Panc1 (cell line): ENCODE measurements around the gene PRRX2. TPM values are rescaled to one million over a fixed set of nuclear protein-coding genes. Genes with fewer than 3 reads are reported as not detected.

ENCODE experiments used
- ATAC-seq: fragments of 200-7000 bp; cut with Tn5 transposase; 2 replicates; pipeline ENCODE4 v1.9.1; 2020; ENCODE audit warnings: mild to moderate bottlenecking, moderate library complexity
- BruUV-seq: library from RNA; stranded (reverse); fragments of 400-500 nt; replicated peaks from 2 replicates; lab custom pipeline; 2021; lab: Mats Ljungman, UMichigan
- CTCF ChIA-PET: fragments of 300-600 bp; sonication (Branson Sonifier 250); formaldehyde crosslinking; loops from one replicate; lab custom pipeline; 2022; ENCODE audit warnings: antibody characterized with exemption; lab: Charles Lee
- POLR2A ChIA-PET: fragments of 300-600 bp; sonication (Branson Sonifier 250); formaldehyde crosslinking; loops from one replicate; lab custom pipeline; 2022; ENCODE audit warnings: antibody characterized with exemption; lab: Charles Lee
- DNase-seq: peaks from one replicate; pipeline ENCODE4 v3.0.0-alpha.2; 2010; ENCODE audit warnings: low read depth, low spot score
- H3K27ac ChIP-seq: 2 replicates; pipeline ENCODE4 v1.5.1; 2011; ENCODE audit warnings: mild to moderate bottlenecking, low read length, inconsistent platforms
- H3K27me3 ChIP-seq: fragments of 200-500 bp; sonication (Bioruptor generic); 2 replicates; pipeline ENCODE4 v1.6.0; 2014; ENCODE audit warnings: low read length, inconsistent platforms; ENCODE audit not compliant: control insufficient read depth, insufficient read depth
- H3K36me3 ChIP-seq: fragments of 200-500 bp; sonication (Bioruptor generic); 2 replicates; pipeline ENCODE4 v1.5.1; 2014; ENCODE audit warnings: inconsistent platforms, mild to moderate bottlenecking, low read length, moderate library complexity; ENCODE audit not compliant: control insufficient read depth, insufficient read depth
- H3K4me1 ChIP-seq: 2 replicates; pipeline ENCODE4 v1.5.1; 2011; ENCODE audit warnings: inconsistent platforms, mild to moderate bottlenecking, low read length, moderate library complexity; ENCODE audit not compliant: control insufficient read depth, insufficient read depth
- H3K4me3 ChIP-seq, 2 experiments: 2 replicates each; pipeline ENCODE4 v1.5.1; 2011 to 2012; ENCODE audit warnings: low read depth in 2 of 2, low read length in 2 of 2, mild to moderate bottlenecking in 2 of 2, inconsistent platforms in 1 of 2, moderate library complexity in 1 of 2
- H3K9me3 ChIP-seq: fragments of 200-500 bp; sonication (Bioruptor generic); 2 replicates; pipeline ENCODE4 v1.5.1; 2014; ENCODE audit warnings: low read depth, mild to moderate bottlenecking, inconsistent platforms, low read length, moderate library complexity; ENCODE audit not compliant: control insufficient read depth, insufficient read depth
- POLR2AphosphoS5 ChIP-seq: IDR thresholded peaks from 2 replicates; pipeline ENCODE4 v1.6.1; 2012; ENCODE audit warnings: mild to moderate bottlenecking, low read depth, low read length, moderate library complexity
- SIN3A ChIP-seq: IDR thresholded peaks from 2 replicates; pipeline ENCODE4 v1.6.1; 2012; ENCODE audit warnings: low read depth, mild to moderate bottlenecking, low read length, moderate library complexity, borderline replicate concordance; ENCODE audit not compliant: insufficient read depth
- TCF7L2 ChIP-seq: IDR thresholded peaks from 2 replicates; pipeline ENCODE4 v1.6.1; 2011; ENCODE audit warnings: mild to moderate bottlenecking, low read depth, low read length, inconsistent platforms
- in situ Hi-C: cut with HindIII; loops from 2 replicates; pipeline ENCODE4 v1.10.0; 2016; ENCODE audit warnings: low sequenced_read_pairs, low pct_unique_long_range_greater_than_20kb
- intact Hi-C: fragments of 100-400 bp; cut with micrococcal nuclease; formaldehyde crosslinking; loops from one replicate; pipeline ENCODE4 v1.10.0; 2022; ENCODE audit not compliant: unreplicated experiment
- total RNA-seq: library from RNA; stranded (reverse); gene quantifications from one replicate; pipeline ENCODE4 v1.2.1, GENCODE V29; 2021; ENCODE audit not compliant: unreplicated experiment
- TF ChIP-seq, protein P1 (sequence below), 2 experiments: IDR thresholded peaks; 2 replicates each; pipeline ENCODE4 v1.6.1; 2011 to 2012; ENCODE audit warnings: low read depth in 2 of 2, control low read depth in 1 of 2, low read length in 1 of 2, mild to moderate bottlenecking in 1 of 2, moderate library complexity in 1 of 2; ENCODE audit not compliant: insufficient read depth in 1 of 2
- TF ChIP-seq, protein P2 (sequence below): fragments of 450-650 bp; IDR thresholded peaks from 2 replicates; pipeline ENCODE4 v1.5.1; 2017; ENCODE audit warnings: mild to moderate bottlenecking

Gene PRRX2
- total RNA-seq, 1 experiment from 2014 or later, result 6.3 TPM

DNA sequence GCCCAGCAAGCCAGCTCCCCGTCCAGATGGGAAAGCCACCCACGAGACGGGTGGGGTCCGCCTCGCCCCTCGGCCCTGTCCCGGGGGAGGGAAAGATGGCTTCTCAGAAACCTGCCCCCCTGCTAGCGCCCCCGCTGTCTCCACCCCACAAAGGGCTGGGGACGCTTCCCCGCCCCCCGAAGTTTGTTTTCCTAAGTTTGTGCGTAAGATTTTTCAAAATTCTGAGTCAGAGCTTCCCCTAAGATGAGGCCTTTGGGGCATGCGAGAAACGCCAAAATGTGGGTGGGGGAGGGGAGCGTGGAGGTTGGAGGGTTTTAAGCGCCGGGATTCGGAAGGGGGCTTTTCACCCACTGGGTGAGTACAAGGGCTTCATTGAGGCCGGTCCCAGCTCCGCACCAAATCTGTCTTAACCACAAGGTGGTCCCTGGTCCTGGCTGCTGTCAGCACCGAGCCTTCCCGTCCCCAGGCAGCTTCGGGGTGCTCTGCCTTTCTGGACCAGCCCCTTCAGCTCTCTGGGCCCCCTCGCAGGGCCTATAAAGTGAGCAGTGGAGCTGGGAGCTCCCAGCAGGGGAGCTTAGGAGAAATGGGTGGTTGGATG lies 32.3 kb downstream of the PRRX2 start:
- intact Hi-C loops, result no loop called here
- in situ Hi-C loops, result no loop called here
- BruUV-seq, result no TSS peak
- no peaks in the 10 kb centered on the region for H3K36me3 ChIP-seq
- DNase-seq (no peak), ATAC-seq (peak; percentile 22; the same call in 1 of the 2 replicates)
- POLR2A ChIA-PET, result no interaction called here
- H3K27ac ChIP-seq, result peak overlapping the region; percentile 23; the same call in 1 of the 2 replicates
- H3K4me1 ChIP-seq, result no peaks in the 10 kb centered on the region
- H3K9me3 ChIP-seq, result no peaks in the 10 kb centered on the region
- CTCF ChIA-PET, result no interaction called here
- TF ChIP-seq, protein P1, sequence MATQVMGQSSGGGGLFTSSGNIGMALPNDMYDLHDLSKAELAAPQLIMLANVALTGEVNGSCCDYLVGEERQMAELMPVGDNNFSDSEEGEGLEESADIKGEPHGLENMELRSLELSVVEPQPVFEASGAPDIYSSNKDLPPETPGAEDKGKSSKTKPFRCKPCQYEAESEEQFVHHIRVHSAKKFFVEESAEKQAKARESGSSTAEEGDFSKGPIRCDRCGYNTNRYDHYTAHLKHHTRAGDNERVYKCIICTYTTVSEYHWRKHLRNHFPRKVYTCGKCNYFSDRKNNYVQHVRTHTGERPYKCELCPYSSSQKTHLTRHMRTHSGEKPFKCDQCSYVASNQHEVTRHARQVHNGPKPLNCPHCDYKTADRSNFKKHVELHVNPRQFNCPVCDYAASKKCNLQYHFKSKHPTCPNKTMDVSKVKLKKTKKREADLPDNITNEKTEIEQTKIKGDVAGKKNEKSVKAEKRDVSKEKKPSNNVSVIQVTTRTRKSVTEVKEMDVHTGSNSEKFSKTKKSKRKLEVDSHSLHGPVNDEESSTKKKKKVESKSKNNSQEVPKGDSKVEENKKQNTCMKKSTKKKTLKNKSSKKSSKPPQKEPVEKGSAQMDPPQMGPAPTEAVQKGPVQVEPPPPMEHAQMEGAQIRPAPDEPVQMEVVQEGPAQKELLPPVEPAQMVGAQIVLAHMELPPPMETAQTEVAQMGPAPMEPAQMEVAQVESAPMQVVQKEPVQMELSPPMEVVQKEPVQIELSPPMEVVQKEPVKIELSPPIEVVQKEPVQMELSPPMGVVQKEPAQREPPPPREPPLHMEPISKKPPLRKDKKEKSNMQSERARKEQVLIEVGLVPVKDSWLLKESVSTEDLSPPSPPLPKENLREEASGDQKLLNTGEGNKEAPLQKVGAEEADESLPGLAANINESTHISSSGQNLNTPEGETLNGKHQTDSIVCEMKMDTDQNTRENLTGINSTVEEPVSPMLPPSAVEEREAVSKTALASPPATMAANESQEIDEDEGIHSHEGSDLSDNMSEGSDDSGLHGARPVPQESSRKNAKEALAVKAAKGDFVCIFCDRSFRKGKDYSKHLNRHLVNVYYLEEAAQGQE (IDR thresholded peaks at IDR 0.05; ENCODE audit: insufficient read depth in 1 of 2, low read depth in 2 of 2, low read length in 1 of 2), result no peak
- TF ChIP-seq SIN3A (no peak), POLR2AphosphoS5 (no peak), TCF7L2 (no peak)
- TF ChIP-seq, protein P2, sequence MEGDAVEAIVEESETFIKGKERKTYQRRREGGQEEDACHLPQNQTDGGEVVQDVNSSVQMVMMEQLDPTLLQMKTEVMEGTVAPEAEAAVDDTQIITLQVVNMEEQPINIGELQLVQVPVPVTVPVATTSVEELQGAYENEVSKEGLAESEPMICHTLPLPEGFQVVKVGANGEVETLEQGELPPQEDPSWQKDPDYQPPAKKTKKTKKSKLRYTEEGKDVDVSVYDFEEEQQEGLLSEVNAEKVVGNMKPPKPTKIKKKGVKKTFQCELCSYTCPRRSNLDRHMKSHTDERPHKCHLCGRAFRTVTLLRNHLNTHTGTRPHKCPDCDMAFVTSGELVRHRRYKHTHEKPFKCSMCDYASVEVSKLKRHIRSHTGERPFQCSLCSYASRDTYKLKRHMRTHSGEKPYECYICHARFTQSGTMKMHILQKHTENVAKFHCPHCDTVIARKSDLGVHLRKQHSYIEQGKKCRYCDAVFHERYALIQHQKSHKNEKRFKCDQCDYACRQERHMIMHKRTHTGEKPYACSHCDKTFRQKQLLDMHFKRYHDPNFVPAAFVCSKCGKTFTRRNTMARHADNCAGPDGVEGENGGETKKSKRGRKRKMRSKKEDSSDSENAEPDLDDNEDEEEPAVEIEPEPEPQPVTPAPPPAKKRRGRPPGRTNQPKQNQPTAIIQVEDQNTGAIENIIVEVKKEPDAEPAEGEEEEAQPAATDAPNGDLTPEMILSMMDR, result no peak
- no peaks in the 10 kb centered on the region for H3K27me3 ChIP-seq
- peak overlapping the region; percentile 33 to 35 for H3K4me3 ChIP-seq

DNA sequence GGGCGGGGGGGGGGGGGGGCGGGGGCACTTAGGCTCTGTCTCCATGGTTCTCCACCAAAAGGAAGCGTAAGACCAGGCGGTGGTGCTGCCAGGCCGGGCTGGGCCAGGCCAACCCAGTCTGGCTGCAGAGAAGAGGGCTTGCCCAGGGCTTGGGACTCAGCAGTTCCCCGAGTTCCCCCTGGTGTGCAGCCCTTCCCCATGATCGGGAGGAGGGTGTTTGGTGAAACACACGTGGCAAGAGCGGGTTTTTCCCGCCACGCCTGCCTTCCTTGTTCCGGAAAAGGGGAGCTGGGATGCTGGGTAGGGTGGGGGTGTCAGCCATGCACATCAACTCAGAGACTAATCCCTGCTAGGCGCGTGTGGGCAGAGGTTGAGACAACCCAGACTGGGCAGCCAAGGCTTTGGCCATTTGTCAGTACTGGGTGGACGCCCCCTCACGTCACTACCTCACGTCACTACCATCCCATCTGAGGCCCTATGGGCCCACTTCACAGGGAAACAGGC lies 32.9 kb downstream of the PRRX2 start:
- ChIA-PET CTCF (no interaction called here), POLR2A (no interaction called here)

More for the DNA sequence above, 32.9 kb downstream of the PRRX2 start:
- Histone ChIP-seq H3K9me3 (no peaks in the 10 kb centered on the region), H3K4me1 (no peaks in the 10 kb centered on the region), H3K36me3 (no peaks in the 10 kb centered on the region), H3K27ac (no peak overlapping the region), H3K27me3 (no peaks in the 10 kb centered on the region), H3K4me3 (no peak overlapping the region)
- TF ChIP-seq, protein P2, result no peak
- no peak for TF ChIP-seq SIN3A
- no peak for TF ChIP-seq POLR2AphosphoS5
- TF ChIP-seq, protein P1 (IDR thresholded peaks at IDR 0.05; ENCODE audit: insufficient read depth in 1 of 2, low read depth in 2 of 2, low read length in 1 of 2), result no peak
- TF ChIP-seq TCF7L2, result no peak
- no peak for ATAC-seq
- intact Hi-C loops (no loop called here), in situ Hi-C loops (no loop called here)
- no peak for DNase-seq
- BruUV-seq, result no TSS peak
